MG63 (cell line): ENCODE data around the gene CELF1. TPM values are rescaled to one million over a fixed set of nuclear protein-coding genes. Genes with fewer than 3 reads are reported as not detected.

ENCODE experiments used
- DNase-seq: peaks from one replicate; pipeline ENCODE4 v3.0.0-alpha.2; 2020
- H3K27me3 ChIP-seq: fragments of 250-450 bp; sonication (Bioruptor Pico); 2 replicates; pipeline ENCODE4 v1.5.1; 2020; ENCODE audit warnings: mild to moderate bottlenecking, moderate library complexity
- H3K36me3 ChIP-seq: fragments of 250-450 bp; sonication (Bioruptor Pico); 2 replicates; pipeline ENCODE4 v1.5.1; 2020; ENCODE audit warnings: mild to moderate bottlenecking, moderate library complexity
- H3K4me3 ChIP-seq: fragments of 250-450 bp; sonication (Bioruptor Pico); 2 replicates; pipeline ENCODE4 v1.5.1; 2020; ENCODE audit warnings: mild to moderate bottlenecking, moderate library complexity
- H3K9me3 ChIP-seq: fragments of 250-450 bp; sonication (Bioruptor Pico); 2 replicates; pipeline ENCODE4 v1.5.1; 2020; ENCODE audit warnings: mild to moderate bottlenecking, moderate library complexity
- total RNA-seq: library from RNA; depleted of rRNA; stranded (reverse); fragments of >200 nt; shearing (Covaris generic); gene quantifications from 2 replicates; pipeline ENCODE4 v1.2.3, GENCODE V29; 2014; ENCODE audit warnings: low replicate concordance

The CELF1 gene
- total RNA-seq, 1 experiment from 2014 or later = 86.9 TPM

- H3K36me3 ChIP-seq = no peaks in the 10 kb centered on the region
- no peaks in the 10 kb centered on the region for H3K9me3 ChIP-seq
- H3K27me3 ChIP-seq = no peaks in the 10 kb centered on the region
- peak; percentile 61 for DNase-seq
- no peak overlapping the region for H3K4me3 ChIP-seq
These were observed 115.0 kb downstream of the CELF1 start for GRCh38 chr11:47437746-47438418.

DNA sequence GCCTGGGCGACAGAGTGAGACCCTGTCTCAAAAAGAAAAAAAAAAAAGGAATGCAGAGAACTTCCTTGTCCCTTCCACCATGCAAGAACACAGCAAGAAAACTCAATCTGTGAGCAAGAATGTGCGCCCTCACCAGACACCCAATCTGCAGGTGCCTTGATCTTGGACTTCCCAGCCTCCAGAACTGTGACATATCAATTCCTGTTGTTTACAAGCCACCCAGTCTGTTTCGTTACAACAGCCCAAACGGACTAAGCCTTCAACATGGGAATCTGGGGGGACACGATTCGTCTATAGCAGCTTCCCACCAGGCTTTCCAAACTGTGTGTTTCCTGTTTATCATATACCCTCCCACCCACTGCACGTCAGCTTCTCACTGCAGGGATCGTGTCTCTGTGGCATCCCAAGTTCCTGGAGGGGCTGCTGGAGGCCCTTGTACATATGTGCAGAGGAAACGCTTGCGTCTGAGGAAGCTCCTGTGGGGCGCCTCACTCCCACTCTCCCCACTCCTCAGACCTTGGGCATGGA is 115.7 kb downstream of the CELF1 start:
- Histone ChIP-seq H3K9me3 (no peaks in the 10 kb centered on the region), H3K27me3 (no peaks in the 10 kb centered on the region), H3K4me3 (no peak overlapping the region), H3K36me3 (no peaks in the 10 kb centered on the region)
- no peak for DNase-seq

DNA sequence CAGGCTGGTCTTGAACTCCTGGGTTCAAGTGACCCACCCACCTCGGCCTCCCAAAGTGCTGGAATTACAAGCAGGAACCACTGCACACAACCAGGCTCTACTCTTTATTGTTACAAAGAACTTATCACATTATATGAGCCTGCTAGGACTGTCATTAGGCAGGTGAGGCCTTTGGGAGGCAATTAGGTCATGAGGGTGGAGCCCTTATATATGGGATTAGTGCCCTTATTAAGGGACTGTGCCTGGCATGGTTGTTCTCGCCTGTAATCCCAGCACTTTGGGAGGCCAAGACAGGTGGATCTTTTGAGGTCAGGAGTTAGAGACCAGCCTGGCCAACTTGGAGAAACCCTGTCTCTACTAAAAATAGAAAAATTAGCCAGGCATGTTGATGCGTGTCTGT is 116.2 kb downstream of the CELF1 start:
- Histone ChIP-seq H3K27me3 (no peaks in the 10 kb centered on the region), H3K36me3 (no peaks in the 10 kb centered on the region), H3K4me3 (no peak overlapping the region), H3K9me3 (no peaks in the 10 kb centered on the region)
- DNase-seq = no peak

GRCh38 chr11:47435687-47436086 is 117.2 kb downstream of the CELF1 start:
- H3K36me3 ChIP-seq = no peaks in the 10 kb centered on the region
- no peaks in the 10 kb centered on the region for H3K27me3 ChIP-seq
- no peak overlapping the region for H3K4me3 ChIP-seq
- no peaks in the 10 kb centered on the region for H3K9me3 ChIP-seq
- DNase-seq = no peak

DNA sequence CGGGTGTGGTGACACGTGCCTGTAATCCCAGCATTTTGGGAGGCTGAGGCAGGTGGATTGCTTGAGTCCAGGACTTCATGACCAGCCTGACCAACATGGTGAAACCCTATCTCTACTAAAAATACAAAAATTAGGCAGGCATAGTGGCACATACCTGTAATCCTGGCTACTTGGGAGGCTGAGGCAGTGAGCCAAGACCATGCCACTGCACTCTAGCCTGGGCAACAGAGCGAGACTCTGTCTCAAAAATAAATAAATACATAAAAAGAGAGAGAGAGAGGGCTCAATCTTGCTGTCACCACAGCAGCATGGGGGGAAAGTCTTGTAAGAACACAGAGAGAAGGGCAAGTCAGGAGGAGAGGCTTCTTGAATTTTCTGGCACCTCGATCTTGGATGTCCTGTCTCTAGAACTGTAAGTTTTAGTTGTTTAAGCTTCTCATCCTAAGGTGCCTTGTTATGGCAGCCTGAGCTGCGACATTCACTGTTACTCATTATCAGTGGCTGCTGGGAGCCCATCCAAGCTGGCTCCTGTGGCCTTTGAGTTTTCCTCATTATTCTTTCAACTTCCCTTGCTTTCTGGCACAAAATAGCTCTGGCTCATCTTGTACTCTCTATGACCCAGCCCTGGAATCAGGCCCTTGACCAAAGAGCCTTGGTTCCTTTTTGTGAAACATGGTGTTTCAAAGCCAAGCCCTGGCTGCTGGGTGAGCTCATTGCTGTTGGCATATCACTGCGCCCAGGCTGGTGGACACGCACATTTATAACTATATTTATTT is 118.7 kb downstream of the CELF1 start:
- Histone ChIP-seq H3K27me3 (no peaks in the 10 kb centered on the region), H3K4me3 (no peak overlapping the region), H3K9me3 (no peaks in the 10 kb centered on the region), H3K36me3 (no peaks in the 10 kb centered on the region)
- peak; percentile 93 for DNase-seq

DNA sequence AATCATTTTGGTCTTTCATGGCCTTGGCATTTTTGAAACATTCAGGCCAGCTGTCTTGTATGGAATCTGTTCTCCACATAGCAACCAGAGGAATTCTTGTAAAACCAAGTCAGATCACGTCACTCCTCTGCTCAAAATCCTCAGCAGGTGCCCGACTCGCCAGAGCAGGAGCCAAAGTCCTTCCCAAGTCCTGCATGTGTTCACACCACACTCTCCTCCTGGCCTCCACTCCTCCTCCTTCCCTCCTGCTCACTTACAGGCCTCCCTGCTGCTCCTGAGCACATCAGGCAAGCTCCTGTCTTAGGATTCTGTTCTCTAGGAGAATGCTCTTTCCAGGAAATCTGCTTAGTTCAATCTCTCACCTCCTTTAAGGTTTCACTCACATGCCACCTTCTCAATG is 119.8 kb downstream of the CELF1 start:
- no peaks in the 10 kb centered on the region for H3K9me3 ChIP-seq
- DNase-seq = peak; percentile 65
- H3K27me3 ChIP-seq = no peaks in the 10 kb centered on the region
- no peak overlapping the region for H3K4me3 ChIP-seq
- no peaks in the 10 kb centered on the region for H3K36me3 ChIP-seq

- no peaks in the 10 kb centered on the region for H3K27me3 ChIP-seq
- no peak for DNase-seq
- no peaks in the 10 kb centered on the region for H3K9me3 ChIP-seq
- no peaks in the 10 kb centered on the region for H3K36me3 ChIP-seq
- no peak overlapping the region for H3K4me3 ChIP-seq
These were observed 121.4 kb downstream of the CELF1 start for GRCh38 chr11:47431356-47432083.

GRCh38 chr11:47430524-47430923 is 122.4 kb downstream of the CELF1 start:
- no peak for DNase-seq
- H3K9me3 ChIP-seq = no peaks in the 10 kb centered on the region
- no peak overlapping the region for H3K4me3 ChIP-seq
- peaks cover 6% of the 10 kb centered on the region for H3K36me3 ChIP-seq
- H3K27me3 ChIP-seq = no peaks in the 10 kb centered on the region

- Histone ChIP-seq H3K4me3 (peak within 1 kb of the TSS; percentile 100), H3K9me3 (no peaks in the 10 kb centered on the region), H3K27me3 (no peaks in the 10 kb centered on the region), H3K36me3 (peaks cover 43% of the 10 kb centered on the region)
- DNase-seq = peak; percentile 96
These were observed 126.6 kb downstream of the CELF1 start, which contains the start of gene PSMC3 for GRCh38 chr11:47426062-47426956. Gene PSMC3 (minus strand): TSS chr11:47426439. CDS start chr11:47426279, 160 bp downstream.

- Histone ChIP-seq H3K36me3 (peaks cover 48% of the 10 kb centered on the region), H3K27me3 (no peaks in the 10 kb centered on the region), H3K4me3 (peak overlapping the region; percentile 100), H3K9me3 (no peaks in the 10 kb centered on the region)
- no peak for DNase-seq
These were observed 127.3 kb downstream of the CELF1 start for GRCh38 chr11:47425611-47426010.

GRCh38 chr11:47418454-47419259 is 134.3 kb downstream of the CELF1 start:
- Histone ChIP-seq H3K9me3 (no peaks in the 10 kb centered on the region), H3K36me3 (peaks cover 81% of the 10 kb centered on the region)
- DNase-seq = no peak

GRCh38 chr11:47417712-47418111 is 135.2 kb downstream of the CELF1 start:
- peaks cover 82% of the 10 kb centered on the region for H3K36me3 ChIP-seq
- no peak for DNase-seq
- H3K4me3 ChIP-seq = no peak overlapping the region
- no peaks in the 10 kb centered on the region for H3K27me3 ChIP-seq
- H3K9me3 ChIP-seq = no peaks in the 10 kb centered on the region

More at GRCh38 chr11:47418454-47419259, 134.3 kb downstream of the CELF1 start:
- H3K27me3 ChIP-seq = no peaks in the 10 kb centered on the region
- no peak overlapping the region for H3K4me3 ChIP-seq

DNA sequence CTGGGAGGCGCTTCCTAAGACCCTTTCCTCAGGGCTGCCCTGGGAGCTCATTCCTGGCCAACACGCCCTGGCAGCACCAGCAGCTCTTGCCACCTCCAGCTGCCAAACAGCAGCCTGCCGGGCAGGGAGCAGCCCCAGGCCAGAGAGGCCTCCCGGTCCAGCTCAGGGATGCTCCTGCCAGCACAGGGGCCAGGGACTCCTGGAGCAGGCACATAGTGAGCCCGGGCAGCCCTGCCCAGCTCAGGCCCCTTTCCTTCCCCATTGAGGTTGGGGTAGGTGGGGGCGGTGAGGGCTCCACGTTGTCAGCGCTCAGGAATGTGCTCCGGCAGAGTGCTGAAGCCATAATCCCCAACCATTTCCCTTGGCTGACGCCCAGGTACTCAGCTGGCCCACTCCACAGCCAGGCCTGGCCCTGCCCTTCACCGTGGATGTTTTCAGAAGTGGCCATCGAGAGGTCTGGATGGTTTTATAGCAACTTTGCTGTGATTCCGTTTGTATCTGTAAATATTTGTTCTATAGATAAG is 136.9 kb downstream of the CELF1 start:
- Histone ChIP-seq H3K9me3 (no peaks in the 10 kb centered on the region), H3K36me3 (peaks cover 84% of the 10 kb centered on the region), H3K4me3 (no peak overlapping the region), H3K27me3 (no peaks in the 10 kb centered on the region)
- peak; percentile 99 for DNase-seq
